PC-3 (cell line): ENCODE results near the gene ADD3. TPM values are rescaled to one million over a fixed set of nuclear protein-coding genes. Genes with fewer than 3 reads are reported as not detected.

ENCODE experiments used
- ATAC-seq: fragments of 200-7000 bp; cut with Tn5 transposase; 2 replicates; pipeline ENCODE4 v1.9.1; 2020; ENCODE audit warnings: mild to moderate bottlenecking, moderate library complexity
- BruUV-seq: library from RNA; stranded (reverse); fragments of 400-500 nt; replicated peaks from 2 replicates; lab custom pipeline; 2021; lab: Mats Ljungman, UMichigan
- CTCF ChIA-PET: fragments of 300-600 bp; sonication (Branson Sonifier 250); formaldehyde crosslinking; loops from one replicate; lab custom pipeline; 2022; ENCODE audit warnings: antibody characterized with exemption; lab: Charles Lee
- POLR2A ChIA-PET: fragments of 300-600 bp; sonication (Branson Sonifier 250); formaldehyde crosslinking; loops from one replicate; lab custom pipeline; 2022; ENCODE audit warnings: antibody characterized with exemption; ENCODE audit not compliant: unreplicated experiment; lab: Charles Lee
- DNase-seq: peaks from one replicate; pipeline ENCODE4 v3.0.0-alpha.2; 2015
- H2AFZ ChIP-seq: fragments of 300-600 bp; sonication (generic); 2 replicates; pipeline ENCODE4 v1.6.0; 2016; ENCODE audit warnings: antibody characterized with exemption, low read length
- H3F3A ChIP-seq: fragments of 300-600 bp; sonication (generic); one replicate; pipeline ENCODE4 v1.6.0; 2017; ENCODE audit warnings: antibody characterized with exemption, low read length, control low read depth, mild to moderate bottlenecking; ENCODE audit not compliant: unreplicated experiment
- H3K27ac ChIP-seq: fragments of 300-600 bp; sonication (generic); 2 replicates; pipeline ENCODE4 v1.5.1; 2016; ENCODE audit warnings: mild to moderate bottlenecking, low read length
- H3K27me3 ChIP-seq: fragments of 300-600 bp; sonication (generic); 2 replicates; pipeline ENCODE4 v1.6.1; 2016; ENCODE audit warnings: low read length, mixed read lengths
- H3K36me3 ChIP-seq: fragments of 300-600 bp; sonication (generic); 2 replicates; pipeline ENCODE4 v1.6.1; 2016; ENCODE audit warnings: low read depth, mixed run types, low read length, mixed read lengths
- H3K4me1 ChIP-seq: fragments of 300-600 bp; sonication (generic); 2 replicates; pipeline ENCODE4 v1.5.1; 2016; ENCODE audit warnings: low read length; ENCODE audit not compliant: insufficient read depth
- H3K4me2 ChIP-seq: fragments of 300-600 bp; sonication (generic); 2 replicates; pipeline ENCODE4 v1.6.0; 2016; ENCODE audit warnings: low read length
- H3K4me3 ChIP-seq: fragments of 300-600 bp; sonication (generic); 2 replicates; pipeline ENCODE4 v1.5.1; 2016; ENCODE audit warnings: mild to moderate bottlenecking, low read length, mixed read lengths
- H3K79me2 ChIP-seq: fragments of 300-600 bp; sonication (generic); 2 replicates; pipeline ENCODE4 v1.6.1; 2017; ENCODE audit warnings: low read length, mixed read lengths
- H3K9ac ChIP-seq: fragments of 300-600 bp; sonication (generic); 2 replicates; pipeline ENCODE4 v1.6.0; 2016; ENCODE audit warnings: mild to moderate bottlenecking, low read length
- H3K9me2 ChIP-seq: fragments of 300-600 bp; sonication (generic); replicated peaks from 2 replicates; pipeline ENCODE4 v1.6.1; 2016; ENCODE audit warnings: mixed run types, low read length, mixed read lengths
- H3K9me3 ChIP-seq: fragments of 300-600 bp; sonication (generic); 2 replicates; pipeline ENCODE4 v1.6.1; 2016; ENCODE audit warnings: low read length, mixed read lengths
- H4K20me1 ChIP-seq: fragments of 300-600 bp; sonication (generic); 2 replicates; pipeline ENCODE4 v1.6.1; 2016; ENCODE audit warnings: low read length, mixed read lengths
- CTCF ChIP-seq: fragments of 300-600 bp; sonication (generic); conservative IDR thresholded peaks from 2 replicates; pipeline ENCODE4 v1.5.1; 2017; ENCODE audit warnings: antibody characterized with exemption, low read depth, mild to moderate bottlenecking, low read length
- EZH2 ChIP-seq: fragments of 300-600 bp; sonication (generic); IDR thresholded peaks from one replicate; pipeline ENCODE4 v1.6.1; 2017; ENCODE audit warnings: antibody characterized with exemption, mild to moderate bottlenecking, low read length; ENCODE audit not compliant: unreplicated experiment
- EZH2phosphoT487 ChIP-seq: fragments of 300-600 bp; sonication (generic); IDR thresholded peaks from 2 replicates; pipeline ENCODE4 v1.6.1; 2018; ENCODE audit warnings: mild to moderate bottlenecking, antibody characterized with exemption, low read length, borderline replicate concordance
- intact Hi-C: fragments of 100-400 bp; cut with micrococcal nuclease; formaldehyde crosslinking; loops from 2 replicates; pipeline ENCODE4 v1.9.0; 2023
- total RNA-seq: library from RNA; depleted of rRNA; stranded (reverse); fragments of >200 nt; gene quantifications from 2 replicates; pipeline ENCODE4 v1.2.3, GENCODE V29; 2014

The ADD3 gene
- total RNA-seq, 1 experiment from 2014 or later: 25.7 TPM

GRCh38 chr10:110017907-110018306 lies 10.1 kb downstream of the ADD3 start:
- Histone ChIP-seq H3K36me3 (no peaks in the 10 kb centered on the region), H3K79me2 (peaks cover 50% of the 10 kb centered on the region), H3K9me2 (no peaks in the 10 kb centered on the region), H3K9ac (no peak overlapping the region), H3K27ac (no peak overlapping the region), H3K4me2 (no peak overlapping the region), H2AFZ (no peak overlapping the region), H3F3A (no peaks in the 10 kb centered on the region), H3K4me3 (no peak overlapping the region), H4K20me1 (0 out of 2 replicates have a peak, but pooled peaks cover 4% of the 10 kb centered on the region), H3K27me3 (no peaks in the 10 kb centered on the region), H3K4me1 (peaks cover 9% of the 10 kb centered on the region), H3K9me3 (no peaks in the 10 kb centered on the region)
- POLR2A ChIA-PET: no interaction called here
- intact Hi-C loops: no loop called here
- no peak for TF ChIP-seq EZH2
- TF ChIP-seq CTCF: no peak
- no peak for TF ChIP-seq EZH2phosphoT487
- DNase-seq (no peak), ATAC-seq (no peak)
- no TSS peak for BruUV-seq
- CTCF ChIA-PET: interaction anchor here (0.6 kb wide), 1 partner anchor 244 kb away, joined by 6 read pairs; no protein-coding TSS in a partner anchor

GRCh38 chr10:110020265-110020664 lies 12.5 kb downstream of the ADD3 start:
- DNase-seq: no peak
- Histone ChIP-seq H3F3A (no peaks in the 10 kb centered on the region), H3K4me3 (no peak overlapping the region), H3K79me2 (peaks cover 31% of the 10 kb centered on the region), H3K27me3 (no peaks in the 10 kb centered on the region), H3K27ac (no peak overlapping the region), H3K9me2 (no peaks in the 10 kb centered on the region), H2AFZ (no peak overlapping the region), H3K9ac (no peak overlapping the region), H3K9me3 (no peaks in the 10 kb centered on the region), H4K20me1 (0 out of 2 replicates have a peak, but pooled peaks cover 4% of the 10 kb centered on the region), H3K36me3 (no peaks in the 10 kb centered on the region), H3K4me2 (no peak overlapping the region), H3K4me1 (no peaks in the 10 kb centered on the region)
- POLR2A ChIA-PET: no interaction called here
- CTCF ChIA-PET: no interaction called here
- TF ChIP-seq EZH2phosphoT487: no peak
- no peak for TF ChIP-seq CTCF
- TF ChIP-seq EZH2: no peak
- no TSS peak for BruUV-seq
- no peak for ATAC-seq
- intact Hi-C loops: no loop called here

GRCh38 chr10:110022716-110023504 lies 15.1 kb downstream of the ADD3 start:
- ChIA-PET POLR2A (no interaction called here), CTCF (no interaction called here)
- DNase-seq: no peak
- H3K4me3 ChIP-seq: no peak overlapping the region
- H3K79me2 ChIP-seq: peaks cover 16% of the 10 kb centered on the region; the same call in 1 of the 2 replicates
- H2AFZ ChIP-seq: no peak overlapping the region
- no TSS peak for BruUV-seq
- H3F3A ChIP-seq: no peaks in the 10 kb centered on the region
- no peaks in the 10 kb centered on the region for H3K36me3 ChIP-seq
- H3K9me2 ChIP-seq: no peaks in the 10 kb centered on the region
- H3K4me1 ChIP-seq: no peaks in the 10 kb centered on the region
- no peaks in the 10 kb centered on the region for H3K9me3 ChIP-seq
- no peak overlapping the region for H3K27ac ChIP-seq
- H3K9ac ChIP-seq: no peak overlapping the region
- TF ChIP-seq CTCF (no peak), EZH2 (no peak), EZH2phosphoT487 (no peak)
- intact Hi-C loops: no loop called here
- ATAC-seq: no peak
- no peaks in the 10 kb centered on the region for H3K27me3 ChIP-seq
- H4K20me1 ChIP-seq: 0 out of 2 replicates have a peak, but pooled peaks cover 4% of the 10 kb centered on the region
- no peak overlapping the region for H3K4me2 ChIP-seq
